Measurements from ENCODE around the gene SIGLEC5.

- TF ChIP-seq CTCF (IDR thresholded peaks at IDR 0.05) (no peak), POLR2A (IDR thresholded peaks at IDR 0.05) (no peak)
Measured at GRCh38 chr19:51626675-51627074, 3.5 kb downstream of the SIGLEC5 start.

Measured in body of pancreas (tissue), 4 donors.